Stimulated activated CD8-positive, alpha-beta memory T cell treated with anti-CD3 and anti-CD28 coated beads, Interleukin-7, amount 100 ng/mL, for 24 hours (primary cell): ENCODE measurements around the gene G0S2.
"Not testable (repeated sequence)": the region's sequence is repeated elsewhere in the genome, so short reads cannot be mapped to it uniquely, and the experiment has no call there.

Source experiments
- DNase-seq: peaks from one replicate; pipeline ENCODE4 v3.0.0-alpha.2; 2020; ENCODE audit warnings: low read depth

Gene G0S2

GRCh38 chr1:209678981-209679539, 3.8 kb downstream of the G0S2 start:
- DNase-seq: no peak

GRCh38 chr1:209685821-209686220, 10.6 kb downstream of the G0S2 start:
- DNase-seq: no peak

GRCh38 chr1:209686322-209686721, 11.1 kb downstream of the G0S2 start:
- no peak for DNase-seq

GRCh38 chr1:209688746-209689234, 13.6 kb downstream of the G0S2 start:
- no peak for DNase-seq

- DNase-seq: no peak
Observed at GRCh38 chr1:209689477-209689876, 14.3 kb downstream of the G0S2 start.

GRCh38 chr1:209691237-209691636, 16.0 kb downstream of the G0S2 start:
- DNase-seq: no peak

GRCh38 chr1:209692296-209692695, 17.1 kb downstream of the G0S2 start:
- no peak for DNase-seq

GRCh38 chr1:209692745-209693504, 17.7 kb downstream of the G0S2 start:
- peak; percentile 38 for DNase-seq

- no peak for DNase-seq
Observed at GRCh38 chr1:209696673-209697072, 21.5 kb downstream of the G0S2 start.

GRCh38 chr1:209697126-209697525, 21.9 kb downstream of the G0S2 start:
- DNase-seq: no peak

- DNase-seq: not testable (repeated sequence)
Observed at GRCh38 chr1:209700686-209701085, 25.5 kb downstream of the G0S2 start.

- no peak for DNase-seq
Observed at GRCh38 chr1:209702832-209703231, 27.6 kb downstream of the G0S2 start.

- DNase-seq: no peak
Observed at GRCh38 chr1:209703834-209704504, 28.8 kb downstream of the G0S2 start.

GRCh38 chr1:209704584-209704983, 29.4 kb downstream of the G0S2 start, which contains the start of gene HSD11B1:
Gene HSD11B1, plus strand, starts transcription at chr1:209704846. Its CDS starts 97 bp downstream, at chr1:209704943.
- DNase-seq: no peak

GRCh38 chr1:209705033-209705598, 29.9 kb downstream of the G0S2 start:
- DNase-seq: no peak

- DNase-seq: no peak
Observed at GRCh38 chr1:209706622-209707021, 31.4 kb downstream of the G0S2 start.

GRCh38 chr1:209707308-209707707, 32.1 kb downstream of the G0S2 start:
- no peak for DNase-seq

- no peak for DNase-seq
Observed at GRCh38 chr1:209708297-209708696, 33.1 kb downstream of the G0S2 start.

- no peak for DNase-seq
Observed at GRCh38 chr1:209710093-209710492, 34.9 kb downstream of the G0S2 start.

- no peak for DNase-seq
Observed at GRCh38 chr1:209710847-209711246, 35.6 kb downstream of the G0S2 start.

- DNase-seq: no peak
Observed at GRCh38 chr1:209714338-209714737, 39.1 kb downstream of the G0S2 start.

- DNase-seq: no peak
Observed at GRCh38 chr1:209715314-209715713, 40.1 kb downstream of the G0S2 start.

GRCh38 chr1:209717818-209718217, 42.6 kb downstream of the G0S2 start:
- no peak for DNase-seq
